GM19099 (cell line): ENCODE results near the gene TMEM205.

Experiments
- POLR2A ChIP-seq: IDR thresholded peaks from 3 replicates; pipeline ENCODE4 v1.6.1; 2011; ENCODE audit warnings: low read depth; ENCODE audit not compliant: insufficient read length; ENCODE audit errors: extremely low read depth

Gene TMEM205

DNA sequence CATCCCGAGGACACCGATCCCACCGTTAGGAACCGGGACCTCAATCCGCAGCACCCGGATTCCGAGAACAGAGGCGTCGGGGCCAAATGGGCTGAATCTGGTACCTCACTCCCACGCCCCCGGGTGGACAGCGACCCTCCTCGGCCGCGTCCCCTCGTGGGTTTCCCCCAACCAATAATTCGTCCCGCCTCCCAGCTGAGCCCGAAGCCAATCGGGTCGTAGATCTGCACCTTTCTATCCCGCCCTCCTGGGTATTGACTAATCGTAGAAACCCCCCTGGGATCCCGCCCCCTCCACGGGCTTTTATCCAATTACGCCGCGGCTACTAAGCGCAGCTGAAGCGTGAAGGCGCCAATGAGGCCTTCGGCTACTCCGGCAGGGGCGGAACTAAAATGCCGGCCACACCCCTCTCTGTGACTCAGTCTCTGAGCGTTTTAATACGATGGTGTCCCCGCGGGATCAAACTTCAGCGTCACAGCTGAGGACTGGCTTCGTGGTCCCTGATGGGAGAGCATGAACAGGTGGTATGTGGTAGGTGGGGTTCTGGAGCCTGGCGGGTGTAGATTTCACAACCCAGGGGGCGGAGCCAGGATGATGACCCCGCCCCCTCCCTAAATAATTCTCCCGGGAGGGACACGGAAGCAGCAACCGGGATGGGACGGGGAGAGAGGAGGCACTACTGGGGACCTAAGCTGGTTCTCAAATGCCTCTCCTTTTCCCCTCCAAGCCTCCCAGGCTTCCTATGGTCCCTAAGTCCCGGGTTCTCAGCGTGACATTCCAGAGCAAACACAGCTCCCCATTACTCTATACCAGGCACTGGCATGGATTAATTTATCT lies at the start of gene TMEM205, which contains the start of gene CCDC159:
TMEM205 (minus strand) TSS at position 165 of the 837 bp plus-strand sequence. CDS start 649 bp downstream, outside the sequence.
CCDC159 (plus strand) TSS at position 416 of the 837 bp plus-strand sequence; CDS start at position 504, 88 bp downstream.
- TF ChIP-seq POLR2A = peak; percentile 59

DNA sequence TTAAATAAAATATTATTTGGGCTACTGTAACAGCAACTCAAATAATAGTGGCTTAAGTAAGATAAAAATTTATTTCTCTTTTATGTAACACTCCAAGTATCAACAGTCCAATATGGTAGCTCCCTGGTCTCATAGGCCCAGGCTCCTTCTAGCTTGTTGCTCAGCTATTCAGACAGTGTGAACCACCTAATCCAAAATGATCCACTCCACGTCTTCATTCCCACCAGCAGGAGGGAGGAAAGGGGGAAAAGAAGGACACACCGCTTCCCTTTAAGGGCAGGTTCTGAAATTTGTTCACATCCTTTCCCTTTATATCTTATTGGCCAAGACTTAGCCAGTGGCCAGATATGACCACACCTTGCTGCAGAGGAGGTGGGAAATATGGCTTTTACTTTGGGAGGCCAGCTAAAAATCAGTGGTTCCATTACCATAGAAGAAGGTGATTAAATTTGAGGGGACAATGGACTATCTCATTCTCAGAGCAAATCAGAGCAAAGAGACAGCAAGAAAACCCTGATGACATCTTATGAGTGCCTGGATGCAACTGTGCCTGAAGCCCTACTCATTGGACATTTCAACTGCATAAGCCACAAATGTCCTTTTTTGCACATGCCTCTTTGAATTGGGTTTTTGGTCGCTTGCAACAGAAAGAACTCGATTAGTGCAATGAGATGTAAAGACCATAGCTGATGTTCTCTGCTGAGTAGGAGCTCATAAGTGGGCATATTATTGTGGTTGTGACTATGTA lies 45.0 kb upstream of the TMEM205 start:
- TF ChIP-seq POLR2A = no peak

GRCh38 chr19:11390359-11390758 lies 44.3 kb upstream of the TMEM205 start:
- no peak for TF ChIP-seq POLR2A

- TF ChIP-seq POLR2A = no peak
Measured at GRCh38 chr19:11387162-11388034, 41.3 kb upstream of the TMEM205 start.

- no peak for TF ChIP-seq POLR2A
Measured at GRCh38 chr19:11384778-11385129, 38.7 kb upstream of the TMEM205 start.

DNA sequence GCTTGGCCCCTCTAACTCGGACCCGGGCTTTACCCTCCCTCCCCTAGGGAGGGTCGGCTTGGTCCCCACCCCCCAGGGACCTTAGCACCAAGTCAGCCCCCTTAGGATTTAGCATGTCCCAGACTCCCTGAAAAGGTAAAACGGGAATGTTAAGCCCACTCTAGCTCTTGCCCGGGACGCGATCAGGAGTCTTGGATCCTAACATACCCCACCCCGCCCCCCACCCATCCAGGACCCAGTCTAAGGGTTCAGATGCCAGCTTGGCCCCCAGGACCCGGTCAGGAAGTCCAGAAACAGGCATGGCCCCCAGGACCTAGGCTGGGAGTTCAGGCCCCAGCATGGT lies 37.6 kb upstream of the TMEM205 start:
- no peak for TF ChIP-seq POLR2A

DNA sequence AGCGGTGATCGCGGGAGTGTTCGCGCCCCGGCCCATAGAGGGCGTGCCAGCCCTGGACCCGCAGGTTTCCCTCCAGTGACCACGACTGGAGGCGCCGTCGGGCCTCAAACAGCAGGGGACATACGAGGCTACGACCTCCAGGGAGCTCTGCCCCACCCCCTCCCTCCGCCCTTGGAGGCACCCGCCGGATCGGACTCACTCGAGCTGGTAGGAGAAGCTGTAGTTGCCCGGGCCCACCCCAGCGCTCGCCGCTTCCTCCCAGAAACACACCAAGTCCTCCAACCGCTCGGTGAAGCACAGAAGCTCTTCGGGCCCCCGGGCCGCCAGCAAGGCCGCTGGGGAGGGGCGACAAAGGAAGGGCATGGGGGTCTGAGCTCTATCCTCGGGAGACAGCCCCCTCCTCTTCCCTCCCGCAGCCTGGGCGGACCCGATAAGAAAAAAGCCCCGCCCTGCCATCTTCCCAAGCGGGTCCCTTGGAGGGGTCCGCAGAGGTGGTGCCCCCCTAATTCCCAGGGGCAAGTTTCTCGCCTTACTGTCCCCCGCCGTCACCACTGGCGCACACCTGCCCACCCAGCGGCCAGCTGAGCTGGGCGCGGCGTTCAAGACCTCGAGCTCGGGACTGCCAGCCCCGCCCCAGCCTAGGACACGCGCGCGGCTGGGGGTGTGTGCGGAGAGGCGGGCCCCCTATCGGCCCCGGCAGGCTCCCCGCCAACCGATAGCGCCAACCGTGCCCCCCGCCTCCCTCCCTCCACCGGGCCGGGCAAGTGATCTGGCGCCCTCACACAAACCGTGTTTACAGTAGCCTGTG lies 37.0 kb upstream of the TMEM205 start:
- TF ChIP-seq POLR2A = no peak

DNA sequence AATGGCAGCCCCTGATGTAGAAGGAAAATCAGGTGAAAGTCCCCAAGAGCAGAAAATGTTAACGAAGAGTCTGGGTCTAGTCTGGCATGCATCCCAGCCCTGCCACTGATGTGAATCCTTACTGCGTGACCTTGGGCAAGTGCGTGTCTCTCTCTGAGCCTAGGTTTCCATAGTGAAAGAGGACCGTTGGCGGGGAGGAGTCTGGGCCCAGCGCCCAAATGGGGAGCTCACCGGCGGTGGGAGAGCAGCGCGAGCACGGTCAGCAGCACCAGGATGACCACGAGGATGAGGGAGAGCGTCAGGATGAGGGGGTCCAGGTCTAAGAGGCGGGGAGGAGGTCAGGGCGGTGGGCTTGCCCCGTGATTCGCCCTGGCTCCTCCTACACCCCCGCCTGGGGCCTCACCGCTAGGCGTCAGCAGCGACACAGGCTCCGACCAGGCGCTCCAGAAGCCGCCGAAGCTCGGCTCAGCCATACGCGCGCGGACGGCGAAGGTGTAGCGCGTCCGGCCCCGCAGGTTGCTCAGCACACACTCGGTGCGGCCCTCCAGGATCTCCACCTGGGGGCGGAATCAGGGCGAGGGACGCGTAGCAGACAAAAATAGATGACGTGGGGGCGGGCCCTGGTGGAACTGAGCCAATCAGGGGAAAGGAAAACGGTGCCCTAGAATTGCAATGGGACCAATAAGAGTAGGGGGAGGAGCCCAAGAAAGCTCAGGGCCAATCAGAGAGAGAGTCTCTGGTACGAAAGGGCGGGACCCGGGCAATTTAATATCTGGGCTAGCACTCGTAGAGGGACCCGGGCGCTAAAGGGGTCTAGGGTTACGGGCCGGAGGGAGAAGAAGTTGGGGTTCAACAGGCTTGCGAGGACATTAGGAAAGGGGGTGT lies 34.8 kb upstream of the TMEM205 start:
- peak; percentile 86 for TF ChIP-seq POLR2A

DNA sequence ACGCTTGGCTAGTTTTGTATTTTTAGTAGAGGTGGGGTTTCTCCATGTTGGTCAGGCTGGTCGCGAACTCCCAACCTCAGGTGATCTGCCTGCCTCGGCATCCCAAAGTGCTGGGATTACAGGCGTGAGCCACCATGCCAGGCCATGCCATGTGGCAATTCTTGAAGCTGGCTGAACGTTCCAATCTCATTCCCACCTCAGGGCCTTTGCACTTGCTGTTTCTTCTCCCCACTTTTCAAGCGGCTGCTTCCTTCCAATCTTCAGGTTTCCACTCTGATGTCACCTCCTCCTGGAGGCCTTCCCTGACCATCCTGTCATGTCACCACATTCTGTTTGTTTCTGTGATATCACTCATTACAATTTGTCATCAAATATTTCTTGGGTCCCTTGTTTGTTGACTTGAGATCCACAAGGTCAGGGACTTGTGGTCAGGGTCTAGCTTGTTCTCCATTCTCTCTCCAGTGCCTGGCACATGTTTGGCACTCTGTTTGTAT lies 33.8 kb upstream of the TMEM205 start:
- TF ChIP-seq POLR2A = no peak

DNA sequence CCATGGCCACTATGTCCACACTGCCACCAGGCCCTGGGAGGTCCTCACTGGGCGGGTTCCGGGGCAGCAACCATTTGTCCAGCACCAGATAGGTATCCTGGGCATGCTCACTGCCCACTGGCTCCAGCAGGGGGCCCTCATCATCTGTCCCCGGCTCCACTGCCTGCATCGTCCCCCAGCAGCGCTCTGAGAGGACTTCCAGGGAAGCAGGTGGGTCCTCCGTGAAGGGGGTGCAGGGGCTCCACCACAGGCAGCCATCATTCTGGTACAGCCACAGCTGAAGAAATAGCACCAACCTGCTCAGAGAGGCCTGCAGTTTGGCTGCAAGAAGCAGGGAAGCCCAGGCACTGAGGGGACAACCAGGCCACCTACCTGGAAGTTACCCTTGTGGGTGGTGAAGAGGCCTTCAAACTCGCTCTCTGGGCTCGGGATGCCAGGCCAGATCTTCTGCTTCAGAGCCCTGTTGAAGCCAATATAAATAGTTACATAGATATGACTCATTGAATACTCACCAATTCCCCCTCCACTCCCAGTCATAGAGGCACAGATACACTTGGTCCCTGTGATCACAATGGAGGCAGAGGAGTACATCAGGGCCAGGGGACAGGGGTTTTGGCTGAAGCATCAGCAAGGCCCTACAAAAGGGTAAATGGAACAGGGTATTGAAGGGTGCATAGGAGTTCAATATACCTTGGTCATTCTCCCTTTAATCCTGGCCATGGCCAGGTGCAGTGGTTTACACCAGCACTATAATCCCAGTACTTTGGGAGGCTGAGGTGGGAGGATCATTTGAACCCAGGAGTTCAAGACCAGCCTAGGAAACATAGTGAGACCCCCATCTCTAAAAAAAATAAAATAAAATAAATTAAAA lies 32.5 kb upstream of the TMEM205 start:
- no peak for TF ChIP-seq POLR2A

DNA sequence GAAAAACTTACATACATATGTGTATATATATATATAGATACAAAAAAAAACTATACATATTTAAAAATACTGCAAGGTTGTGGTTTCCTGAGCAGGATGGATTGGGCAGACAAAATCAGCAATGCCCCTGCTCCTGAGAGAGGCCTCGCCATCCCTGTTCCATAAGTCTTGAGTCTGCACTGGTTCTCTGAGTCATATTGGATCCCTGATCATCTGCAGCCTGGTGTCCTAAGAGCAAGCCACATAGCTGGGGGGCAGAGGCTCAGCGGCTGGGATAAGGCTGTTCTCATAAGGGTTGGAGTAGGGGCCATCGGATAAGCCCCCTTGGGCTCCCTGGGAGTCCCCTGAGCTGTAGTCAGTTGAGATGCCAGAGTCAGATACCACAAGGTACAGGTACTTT lies 31.7 kb upstream of the TMEM205 start:
- no peak for TF ChIP-seq POLR2A

DNA sequence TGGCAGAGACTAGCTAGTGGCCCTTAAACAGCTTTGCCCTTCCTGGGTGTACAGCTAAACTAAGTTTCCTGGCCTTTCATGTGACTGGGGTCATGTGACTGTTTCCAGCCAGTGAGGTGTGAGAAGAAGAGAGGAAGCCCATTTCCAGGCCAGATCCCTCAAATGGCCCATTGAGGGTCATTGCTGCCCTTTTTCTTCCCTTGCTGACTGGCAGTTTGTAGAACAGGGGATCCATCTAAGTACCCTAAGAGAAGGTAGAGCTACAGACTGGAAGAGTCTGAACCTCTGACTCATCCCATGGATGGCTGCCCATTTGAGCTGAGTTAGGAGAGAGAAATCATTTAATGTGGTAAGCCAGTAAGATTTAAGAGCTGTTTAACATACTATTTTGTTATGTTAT lies 31.2 kb upstream of the TMEM205 start:
- no peak for TF ChIP-seq POLR2A
